Immature natural killer cell (primary cell): ENCODE measurements around the gene GHRHR. TPM values are rescaled to one million over a fixed set of nuclear protein-coding genes. Genes with fewer than 3 reads are reported as not detected.

Experiments
- DNase-seq, 3 donors: peaks; one replicate each; pipeline ENCODE4 v3.0.0; 2022; ENCODE audit warnings: mixed read lengths in 1 of 3
- H3K27ac Mint-ChIP-seq, 6 donors: one replicate each; pipeline ENCODE4 v1.8.0; 2020; ENCODE audit warnings: mixed read lengths in 6 of 6, mild to moderate bottlenecking in 5 of 6, inconsistent platforms in 4 of 6, moderate library complexity in 3 of 6
- H3K27me3 Mint-ChIP-seq, 3 donors: one replicate each; pipeline ENCODE4 v1.8.0; 2020 to 2021; ENCODE audit warnings: low read depth in 3 of 3, mild to moderate bottlenecking in 3 of 3, mixed read lengths in 3 of 3, moderate library complexity in 3 of 3, inconsistent platforms in 1 of 3
- H3K36me3 Mint-ChIP-seq, 3 donors: one replicate each; pipeline ENCODE4 v1.8.0; 2020; ENCODE audit warnings: mixed read lengths in 3 of 3, inconsistent platforms in 2 of 3, mild to moderate bottlenecking in 2 of 3
- H3K4me1 Mint-ChIP-seq, 2 donors: one replicate each; pipeline ENCODE4 v1.8.0; 2020; ENCODE audit warnings: inconsistent platforms in 2 of 2, mild to moderate bottlenecking in 2 of 2, mixed read lengths in 2 of 2, moderate library complexity in 1 of 2
- H3K4me3 Mint-ChIP-seq, 5 donors: one replicate each; pipeline ENCODE4 v1.8.0; 2020; ENCODE audit warnings: mild to moderate bottlenecking in 5 of 5, mixed read lengths in 5 of 5, inconsistent platforms in 3 of 5, moderate library complexity in 3 of 5
- H3K9me3 Mint-ChIP-seq, 6 donors: one replicate each; pipeline ENCODE4 v1.8.0; 2020; ENCODE audit warnings: mild to moderate bottlenecking in 6 of 6, mixed read lengths in 6 of 6, inconsistent platforms in 4 of 6, moderate library complexity in 3 of 6
- polyA plus RNA-seq, 3 donors: library from polyadenylated mRNA; unstranded; fragments of 300-500 nt; fragmentation: Illumina TruSeq; gene quantifications; one replicate each; pipeline ENCODE4 v1.2.3, GENCODE V29; 2021

Gene GHRHR
- polyA plus RNA-seq, 3 donors from 2014 or later: not detected

GRCh38 chr7:31022117-31022516, 58.4 kb downstream of the GHRHR start:
- Mint-ChIP-seq H3K27ac (peak overlapping the region in 1 of 6 donors; percentile 57), H3K4me1 (peaks cover 39 to 47% of the 10 kb centered on the region in 2 donors), H3K27me3 (peaks cover 2 to 4% (median 3%) of the 10 kb centered on the region in 3 donors), H3K4me3 (no peak overlapping the region), H3K9me3 (peaks cover 0 to 2% (median 0%) of the 10 kb centered on the region in 6 donors), H3K36me3 (peaks cover 0 to 3% (median 0%) of the 10 kb centered on the region in 3 donors)
- no peak for DNase-seq

DNA sequence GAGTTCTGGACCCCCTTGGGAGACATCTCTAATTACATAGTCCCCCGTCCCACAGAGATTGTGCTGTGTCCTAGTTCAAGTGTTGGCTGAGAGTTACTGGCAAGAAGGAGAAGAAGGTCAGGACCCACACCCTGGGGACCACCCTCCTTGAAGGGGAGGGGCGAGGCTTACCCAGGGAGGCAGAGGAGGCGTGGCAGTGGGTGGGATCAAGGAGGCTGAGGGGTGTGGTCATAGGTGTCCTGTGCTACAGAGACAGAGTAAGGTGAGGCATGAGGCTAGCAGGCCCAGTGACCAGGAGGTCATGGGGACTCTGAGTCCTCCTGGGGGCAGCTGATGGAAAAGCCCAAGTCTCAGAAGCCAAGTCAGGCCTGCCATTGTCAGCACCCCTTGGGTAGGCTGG, 59.0 kb downstream of the GHRHR start:
- H3K9me3 Mint-ChIP-seq: peaks cover 0 to 2% (median 0%) of the 10 kb centered on the region in 6 donors
- no peak for DNase-seq
- H3K27ac Mint-ChIP-seq: no peak overlapping the region
- peaks cover 0 to 3% (median 0%) of the 10 kb centered on the region in 3 donors for H3K36me3 Mint-ChIP-seq
- H3K27me3 Mint-ChIP-seq: peaks cover 2 to 4% (median 4%) of the 10 kb centered on the region in 3 donors
- peaks cover 39 to 47% of the 10 kb centered on the region in 2 donors for H3K4me1 Mint-ChIP-seq
- H3K4me3 Mint-ChIP-seq: no peak overlapping the region

- Mint-ChIP-seq H3K9me3 (peaks cover 0 to 2% (median 0%) of the 10 kb centered on the region in 6 donors), H3K4me3 (peak overlapping the region in 4 of 5 donors; percentile 7 to 47 (median 20)), H3K27me3 (peaks cover 3 to 4% (median 4%) of the 10 kb centered on the region in 3 donors), H3K4me1 (peaks cover 39 to 47% of the 10 kb centered on the region in 2 donors), H3K27ac (peak overlapping the region in 5 of 6 donors; percentile 41 to 68 (median 56)), H3K36me3 (peaks cover 0 to 3% (median 0%) of the 10 kb centered on the region in 3 donors)
- DNase-seq: peak; percentile 36 to 53 (median 43)
Observed at GRCh38 chr7:31023877-31024276, 60.1 kb downstream of the GHRHR start.

DNA sequence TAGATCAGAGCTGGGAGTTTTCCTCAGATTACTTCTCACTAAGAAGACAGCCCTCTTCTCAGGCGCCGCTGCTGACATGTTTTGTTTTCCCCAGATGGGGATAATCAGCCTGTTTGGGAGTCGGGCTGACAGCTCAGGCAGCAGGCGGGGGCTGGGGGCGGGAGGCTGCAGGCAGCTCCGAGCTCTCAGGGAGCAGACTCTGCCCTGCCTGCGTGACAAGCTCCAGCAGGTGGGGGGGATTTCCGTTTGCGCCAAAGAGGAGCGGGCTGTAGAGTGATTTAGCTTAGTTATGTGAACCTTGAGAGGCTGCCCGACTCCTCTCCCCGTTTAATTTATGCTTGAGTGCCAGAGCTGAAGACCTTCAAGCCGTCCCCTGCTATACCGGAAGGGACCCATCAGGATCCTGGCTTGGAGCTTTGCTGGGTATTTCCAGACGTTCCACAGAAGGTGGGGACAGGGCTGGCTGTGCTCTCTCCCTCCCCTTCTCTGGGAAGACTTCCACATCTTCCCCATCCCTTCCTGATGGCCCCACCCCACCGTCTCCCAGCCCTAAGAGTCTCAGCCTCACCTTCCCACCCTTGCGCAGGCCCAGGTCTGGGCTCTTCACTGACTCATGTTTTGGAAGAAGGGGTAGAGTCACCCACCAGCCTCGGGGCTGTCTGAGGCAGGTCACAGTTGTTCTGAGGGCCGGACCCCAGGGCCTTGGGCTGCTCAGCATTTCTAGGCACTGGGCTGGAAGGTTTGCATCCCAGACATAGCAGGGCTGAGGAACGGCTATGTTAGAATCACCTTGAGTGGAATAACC, 63.6 kb downstream of the GHRHR start:
- H3K4me1 Mint-ChIP-seq: peaks cover 26 to 31% of the 10 kb centered on the region in 2 donors
- H3K27me3 Mint-ChIP-seq: peaks cover 3 to 4% (median 4%) of the 10 kb centered on the region in 3 donors
- H3K9me3 Mint-ChIP-seq: peaks cover 0 to 2% (median 0%) of the 10 kb centered on the region in 6 donors
- peaks cover 0 to 3% (median 0%) of the 10 kb centered on the region in 3 donors for H3K36me3 Mint-ChIP-seq
- no peak for DNase-seq
- H3K4me3 Mint-ChIP-seq: no peak overlapping the region
- no peak overlapping the region for H3K27ac Mint-ChIP-seq

GRCh38 chr7:31028006-31028405, 64.3 kb downstream of the GHRHR start:
- Mint-ChIP-seq H3K27ac (no peak overlapping the region), H3K9me3 (peaks cover 0 to 2% (median 0%) of the 10 kb centered on the region in 6 donors), H3K4me3 (no peak overlapping the region), H3K27me3 (peaks cover 2 to 4% (median 3%) of the 10 kb centered on the region in 3 donors), H3K4me1 (peaks cover 24 to 31% of the 10 kb centered on the region in 2 donors), H3K36me3 (peaks cover 0 to 3% (median 0%) of the 10 kb centered on the region in 3 donors)
- DNase-seq: no peak

GRCh38 chr7:31028417-31028992, 64.8 kb downstream of the GHRHR start:
- Mint-ChIP-seq H3K36me3 (peaks cover 0 to 3% (median 0%) of the 10 kb centered on the region in 3 donors), H3K27me3 (peaks cover 2 to 4% (median 3%) of the 10 kb centered on the region in 3 donors), H3K27ac (no peak overlapping the region), H3K4me3 (no peak overlapping the region), H3K9me3 (peaks cover 0 to 2% (median 0%) of the 10 kb centered on the region in 6 donors), H3K4me1 (peaks cover 19 to 27% of the 10 kb centered on the region in 2 donors)
- no peak for DNase-seq

Other genes with a start within 250 kb of the GHRHR start
- not detected for gene INMT, start 211.8 kb upstream of the GHRHR start, polyA plus RNA-seq
- gene MINDY4, start 192.5 kb upstream of the GHRHR start, polyA plus RNA-seq: under 1 TPM in 2 of 3 donors, not detected in 1; 0.45 to 0.71 TPM
- gene AQP1, start 52.1 kb upstream of the GHRHR start, polyA plus RNA-seq: under 1 TPM in 1 of 3 donors, not detected in 2; 0.08 TPM
- not detected for gene ADCYAP1R1, start 88.4 kb downstream of the GHRHR start, polyA plus RNA-seq